NCI-H748 treated with DMSO at 0.1 percent for 48 hours (cell line): Measurements from ENCODE around the gene LY6G6C.

Source experiments
- DNase-seq: peaks from one replicate; lab custom pipeline; 2025; lab: John Stamatoyannopoulos, UW

The LY6G6C gene

GRCh38 chr6:31680226-31681134, 41.1 kb downstream of the LY6G6C start, which contains the start of gene LY6G5C:
LY6G5C (minus strand) TSS chr6:31681067; CDS start chr6:31680373, 694 bp downstream.
- DNase-seq = peak; percentile 95

GRCh38 chr6:31677955-31678354, 43.6 kb downstream of the LY6G6C start:
- no peak for DNase-seq

- no peak for DNase-seq
Measured at GRCh38 chr6:31676904-31677303, 44.6 kb downstream of the LY6G6C start.

GRCh38 chr6:31676322-31676903, 45.1 kb downstream of the LY6G6C start:
- no peak for DNase-seq

- DNase-seq = no peak
Measured at GRCh38 chr6:31669676-31670075, 51.9 kb downstream of the LY6G6C start, which contains the start of gene LY6G5B. LY6G5B (plus strand) TSS chr6:31669976; CDS start chr6:31670951, 975 bp downstream.
